Upper lobe of right lung (tissue), 1 donor: ENCODE results near the gene GRIP1. TPM values are rescaled to one million over a fixed set of nuclear protein-coding genes. Genes with fewer than 3 reads are reported as not detected.

ENCODE experiments used
- ATAC-seq: fragments of 200-7000 bp; cut with Tn5 transposase; one replicate; pipeline ENCODE4 v1.9.1; 2020; ENCODE audit warnings: mild to moderate bottlenecking, moderate library complexity
- DNase-seq: peaks from one replicate; pipeline ENCODE4 v3.0.0-alpha.2; 2020
- H3K27ac ChIP-seq: fragments of 200-600 bp; one replicate; pipeline ENCODE4 v1.8.0; 2022
- H3K27me3 ChIP-seq: fragments of 200-600 bp; one replicate; pipeline ENCODE4 v1.8.0; 2022; ENCODE audit warnings: mild to moderate bottlenecking
- H3K36me3 ChIP-seq: fragments of 200-600 bp; one replicate; pipeline ENCODE4 v1.8.0; 2022
- H3K4me1 ChIP-seq: fragments of 200-600 bp; one replicate; pipeline ENCODE4 v1.8.0; 2022
- H3K4me3 ChIP-seq: fragments of 200-600 bp; one replicate; pipeline ENCODE4 v1.8.0; 2022; ENCODE audit warnings: mild to moderate bottlenecking
- H3K9me3 ChIP-seq: fragments of 200-600 bp; one replicate; pipeline ENCODE4 v1.8.0; 2022
- CTCF ChIP-seq: fragments of 200-600 bp; IDR thresholded peaks from one replicate; pipeline ENCODE4 v1.8.0; 2022; ENCODE audit warnings: antibody characterized with exemption
- intact Hi-C: fragments of 100-400 bp; cut with DNase I; formaldehyde crosslinking; loops from one replicate; pipeline ENCODE4 v1.11.0; 2022
- total RNA-seq: library from RNA; stranded (reverse); fragmentation: NEBNext Ultra II Directional; extraction: Animal tissue kit (Norgen Biotek cat#: 25700); gene quantifications from one replicate; pipeline ENCODE4 v1.2.1, GENCODE V29; 2021
- donor health status: DM: no; HTN: yes; CAD: no; lungs with severe emphysema.

GRIP1 gene
- total RNA-seq, 1 donor from 2014 or later = 5.2 TPM

- intact Hi-C loops = no loop called here
- Histone ChIP-seq H3K27me3 (no peaks in the 10 kb centered on the region), H3K4me3 (no peak overlapping the region), H3K27ac (no peak overlapping the region), H3K4me1 (no peaks in the 10 kb centered on the region), H3K9me3 (no peaks in the 10 kb centered on the region), H3K36me3 (no peaks in the 10 kb centered on the region)
- no peak for TF ChIP-seq CTCF
- no peak for ATAC-seq
- DNase-seq = no peak
Observed at GRCh38 chr12:66497008-66497897, 181.6 kb downstream of the GRIP1 start.

- H3K9me3 ChIP-seq = no peaks in the 10 kb centered on the region
- intact Hi-C loops = no loop called here
- ATAC-seq (no peak), DNase-seq (no peak)
- no peak overlapping the region for H3K27ac ChIP-seq
- H3K27me3 ChIP-seq = no peaks in the 10 kb centered on the region
- no peaks in the 10 kb centered on the region for H3K36me3 ChIP-seq
- no peak overlapping the region for H3K4me3 ChIP-seq
- TF ChIP-seq CTCF = no peak
- H3K4me1 ChIP-seq = no peaks in the 10 kb centered on the region
Observed at GRCh38 chr12:66496595-66496994, 182.3 kb downstream of the GRIP1 start.

- DNase-seq (no peak), ATAC-seq (no peak)
- intact Hi-C loops = no loop called here
- no peaks in the 10 kb centered on the region for H3K27me3 ChIP-seq
- TF ChIP-seq CTCF = no peak
- no peaks in the 10 kb centered on the region for H3K36me3 ChIP-seq
- H3K4me1 ChIP-seq = no peaks in the 10 kb centered on the region
- no peaks in the 10 kb centered on the region for H3K9me3 ChIP-seq
- no peak overlapping the region for H3K4me3 ChIP-seq
- H3K27ac ChIP-seq = no peak overlapping the region
Observed at GRCh38 chr12:66495709-66496108, 183.2 kb downstream of the GRIP1 start.

- no peak for TF ChIP-seq CTCF
- Histone ChIP-seq H3K27ac (no peak overlapping the region), H3K4me3 (no peak overlapping the region), H3K36me3 (no peaks in the 10 kb centered on the region), H3K9me3 (no peaks in the 10 kb centered on the region), H3K4me1 (no peaks in the 10 kb centered on the region), H3K27me3 (no peaks in the 10 kb centered on the region)
- intact Hi-C loops = no loop called here
- ATAC-seq (no peak), DNase-seq (no peak)
Observed at GRCh38 chr12:66493819-66494218, 185.1 kb downstream of the GRIP1 start.

- H3K36me3 ChIP-seq = no peaks in the 10 kb centered on the region
- DNase-seq (no peak), ATAC-seq (no peak)
- no peak for TF ChIP-seq CTCF
- intact Hi-C loops = no loop called here
- no peak overlapping the region for H3K4me3 ChIP-seq
- H3K4me1 ChIP-seq = no peaks in the 10 kb centered on the region
- no peaks in the 10 kb centered on the region for H3K27me3 ChIP-seq
- no peaks in the 10 kb centered on the region for H3K9me3 ChIP-seq
- H3K27ac ChIP-seq = no peak overlapping the region
Observed at GRCh38 chr12:66491853-66492252, 187.0 kb downstream of the GRIP1 start.
